Panc1 (cell line): Measurements from ENCODE around the gene PLEKHG2. TPM values are rescaled to one million over a fixed set of nuclear protein-coding genes. Genes with fewer than 3 reads are reported as not detected.

Experiments used
- ATAC-seq: fragments of 200-7000 bp; cut with Tn5 transposase; 2 replicates; pipeline ENCODE4 v1.9.1; 2020; ENCODE audit warnings: mild to moderate bottlenecking, moderate library complexity
- BruUV-seq: library from RNA; stranded (reverse); fragments of 400-500 nt; replicated peaks from 2 replicates; lab custom pipeline; 2021; lab: Mats Ljungman, UMichigan
- CTCF ChIA-PET: fragments of 300-600 bp; sonication (Branson Sonifier 250); formaldehyde crosslinking; loops from one replicate; lab custom pipeline; 2022; ENCODE audit warnings: antibody characterized with exemption; lab: Charles Lee
- POLR2A ChIA-PET: fragments of 300-600 bp; sonication (Branson Sonifier 250); formaldehyde crosslinking; loops from one replicate; lab custom pipeline; 2022; ENCODE audit warnings: antibody characterized with exemption; lab: Charles Lee
- DNase-seq: peaks from one replicate; pipeline ENCODE4 v3.0.0-alpha.2; 2010; ENCODE audit warnings: low read depth, low spot score
- H3K27ac ChIP-seq: 2 replicates; pipeline ENCODE4 v1.5.1; 2011; ENCODE audit warnings: mild to moderate bottlenecking, low read length, inconsistent platforms
- H3K27me3 ChIP-seq: fragments of 200-500 bp; sonication (Bioruptor generic); 2 replicates; pipeline ENCODE4 v1.6.0; 2014; ENCODE audit warnings: low read length, inconsistent platforms; ENCODE audit not compliant: control insufficient read depth, insufficient read depth
- H3K36me3 ChIP-seq: fragments of 200-500 bp; sonication (Bioruptor generic); 2 replicates; pipeline ENCODE4 v1.5.1; 2014; ENCODE audit warnings: inconsistent platforms, mild to moderate bottlenecking, low read length, moderate library complexity; ENCODE audit not compliant: control insufficient read depth, insufficient read depth
- H3K4me1 ChIP-seq: 2 replicates; pipeline ENCODE4 v1.5.1; 2011; ENCODE audit warnings: inconsistent platforms, mild to moderate bottlenecking, low read length, moderate library complexity; ENCODE audit not compliant: control insufficient read depth, insufficient read depth
- H3K4me3 ChIP-seq, 2 experiments: 2 replicates each; pipeline ENCODE4 v1.5.1; 2011 to 2012; ENCODE audit warnings: low read depth in 2 of 2, low read length in 2 of 2, mild to moderate bottlenecking in 2 of 2, inconsistent platforms in 1 of 2, moderate library complexity in 1 of 2
- H3K9me3 ChIP-seq: fragments of 200-500 bp; sonication (Bioruptor generic); 2 replicates; pipeline ENCODE4 v1.5.1; 2014; ENCODE audit warnings: low read depth, mild to moderate bottlenecking, inconsistent platforms, low read length, moderate library complexity; ENCODE audit not compliant: control insufficient read depth, insufficient read depth
- POLR2AphosphoS5 ChIP-seq: IDR thresholded peaks from 2 replicates; pipeline ENCODE4 v1.6.1; 2012; ENCODE audit warnings: mild to moderate bottlenecking, low read depth, low read length, moderate library complexity
- REST ChIP-seq, 2 experiments: IDR thresholded peaks; 2 replicates each; pipeline ENCODE4 v1.6.1; 2011 to 2012; ENCODE audit warnings: low read depth in 2 of 2, control low read depth in 1 of 2, low read length in 1 of 2, mild to moderate bottlenecking in 1 of 2, moderate library complexity in 1 of 2; ENCODE audit not compliant: insufficient read depth in 1 of 2
- SIN3A ChIP-seq: IDR thresholded peaks from 2 replicates; pipeline ENCODE4 v1.6.1; 2012; ENCODE audit warnings: low read depth, mild to moderate bottlenecking, low read length, moderate library complexity, borderline replicate concordance; ENCODE audit not compliant: insufficient read depth
- TCF7L2 ChIP-seq: IDR thresholded peaks from 2 replicates; pipeline ENCODE4 v1.6.1; 2011; ENCODE audit warnings: mild to moderate bottlenecking, low read depth, low read length, inconsistent platforms
- in situ Hi-C: cut with HindIII; loops from 2 replicates; pipeline ENCODE4 v1.10.0; 2016; ENCODE audit warnings: low sequenced_read_pairs, low pct_unique_long_range_greater_than_20kb
- intact Hi-C: fragments of 100-400 bp; cut with micrococcal nuclease; formaldehyde crosslinking; loops from one replicate; pipeline ENCODE4 v1.10.0; 2022; ENCODE audit not compliant: unreplicated experiment
- total RNA-seq: library from RNA; stranded (reverse); gene quantifications from one replicate; pipeline ENCODE4 v1.2.1, GENCODE V29; 2021; ENCODE audit not compliant: unreplicated experiment
- TF ChIP-seq, protein P1 (sequence below): fragments of 450-650 bp; IDR thresholded peaks from 2 replicates; pipeline ENCODE4 v1.5.1; 2017; ENCODE audit warnings: mild to moderate bottlenecking

PLEKHG2 gene
- total RNA-seq, 1 experiment from 2014 or later = 1,988 TPM

- ChIA-PET CTCF (interaction anchor here (1.1 to 1.8 kb wide), 18 partner anchors 8 to 117 kb away, joined by 3 to 34 read pairs (median 10); partner anchors contain the start of genes EID2B, MED29, PAF1 and PLEKHG2), POLR2A (interaction anchor here (0.5 to 5.9 kb wide), 43 partner anchors 8 to 871 kb away, joined by 3 to 524 read pairs (median 22); partner anchors contain the start of genes DLL3, DYRK1B, EID2 and EID2B)
- ATAC-seq = no peak
- no peak for DNase-seq
- no TSS peak for BruUV-seq
- Histone ChIP-seq H3K4me1 (peaks cover 79% of the 10 kb centered on the region), H3K9me3 (no peaks in the 10 kb centered on the region), H3K4me3 (peak overlapping the region; percentile 29 to 58), H3K27ac (peak overlapping the region; percentile 84), H3K36me3 (peaks cover 27% of the 10 kb centered on the region), H3K27me3 (no peaks in the 10 kb centered on the region)
- intact Hi-C loops (no loop called here), in situ Hi-C loops (no loop called here)
- no peak for TF ChIP-seq TCF7L2
- no peak for TF ChIP-seq SIN3A
- TF ChIP-seq, protein P1, sequence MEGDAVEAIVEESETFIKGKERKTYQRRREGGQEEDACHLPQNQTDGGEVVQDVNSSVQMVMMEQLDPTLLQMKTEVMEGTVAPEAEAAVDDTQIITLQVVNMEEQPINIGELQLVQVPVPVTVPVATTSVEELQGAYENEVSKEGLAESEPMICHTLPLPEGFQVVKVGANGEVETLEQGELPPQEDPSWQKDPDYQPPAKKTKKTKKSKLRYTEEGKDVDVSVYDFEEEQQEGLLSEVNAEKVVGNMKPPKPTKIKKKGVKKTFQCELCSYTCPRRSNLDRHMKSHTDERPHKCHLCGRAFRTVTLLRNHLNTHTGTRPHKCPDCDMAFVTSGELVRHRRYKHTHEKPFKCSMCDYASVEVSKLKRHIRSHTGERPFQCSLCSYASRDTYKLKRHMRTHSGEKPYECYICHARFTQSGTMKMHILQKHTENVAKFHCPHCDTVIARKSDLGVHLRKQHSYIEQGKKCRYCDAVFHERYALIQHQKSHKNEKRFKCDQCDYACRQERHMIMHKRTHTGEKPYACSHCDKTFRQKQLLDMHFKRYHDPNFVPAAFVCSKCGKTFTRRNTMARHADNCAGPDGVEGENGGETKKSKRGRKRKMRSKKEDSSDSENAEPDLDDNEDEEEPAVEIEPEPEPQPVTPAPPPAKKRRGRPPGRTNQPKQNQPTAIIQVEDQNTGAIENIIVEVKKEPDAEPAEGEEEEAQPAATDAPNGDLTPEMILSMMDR = no peak
- TF ChIP-seq POLR2AphosphoS5 = no peak
- TF ChIP-seq REST (IDR thresholded peaks at IDR 0.05; ENCODE audit: insufficient read depth in 1 of 2, low read depth in 2 of 2, low read length in 1 of 2) = no peak
Measured at GRCh38 chr19:39434123-39435076, 21.9 kb downstream of the PLEKHG2 start.

- ChIA-PET POLR2A (interaction anchor here (0.5 to 5.9 kb wide), 129 partner anchors 9 to 1376 kb away, joined by 3 to 524 read pairs (median 5); partner anchors contain the start of genes DLL3, DYRK1B, EID2 and EID2B), CTCF (interaction anchor here (0.5 to 1.8 kb wide), 46 partner anchors 9 to 535 kb away, joined by 3 to 34 read pairs (median 6); partner anchors contain the start of genes DLL3, EID2, EID2B and FBL)
- intact Hi-C loops = no loop called here
- in situ Hi-C loops = no loop called here
- Histone ChIP-seq H3K36me3 (peaks cover 27% of the 10 kb centered on the region), H3K9me3 (no peaks in the 10 kb centered on the region), H3K4me1 (peaks cover 77% of the 10 kb centered on the region), H3K27me3 (no peaks in the 10 kb centered on the region), H3K27ac (peak within 1 kb of the TSS; percentile 84), H3K4me3 (peak within 1 kb of the TSS; percentile 29 to 58)
- peak; percentile 100 for DNase-seq
- no TSS peak for BruUV-seq
- peak; percentile 87 for ATAC-seq
- no peak for TF ChIP-seq SIN3A
- no peak for TF ChIP-seq REST (IDR thresholded peaks at IDR 0.05; ENCODE audit: insufficient read depth in 1 of 2, low read depth in 2 of 2, low read length in 1 of 2)
- TF ChIP-seq, protein P1 = no peak
Measured at GRCh38 chr19:39435499-39436349, 23.3 kb downstream of the PLEKHG2 start, which contains the start of gene RPS16. RPS16 (minus strand) TSS chr19:39435949; CDS start chr19:39435895, 54 bp downstream.
